Retinal pigment epithelial cell (primary cell): ENCODE measurements around the gene CRLF2.

ENCODE experiments used
- DNase-seq: peaks from one replicate; pipeline ENCODE4 v3.0.0-alpha.2; 2010; ENCODE audit warnings: low read depth
- H3K4me3 ChIP-seq: 2 replicates; pipeline ENCODE4 v1.5.1; 2011; ENCODE audit warnings: mild to moderate bottlenecking, low read length, control low read depth, moderate library complexity
- TF ChIP-seq, protein P1 (sequence below): conservative IDR thresholded peaks from 2 replicates; pipeline ENCODE4 v1.5.1; 2011; ENCODE audit warnings: low read depth, low read length, control low read depth, inconsistent platforms

CRLF2 gene

DNA sequence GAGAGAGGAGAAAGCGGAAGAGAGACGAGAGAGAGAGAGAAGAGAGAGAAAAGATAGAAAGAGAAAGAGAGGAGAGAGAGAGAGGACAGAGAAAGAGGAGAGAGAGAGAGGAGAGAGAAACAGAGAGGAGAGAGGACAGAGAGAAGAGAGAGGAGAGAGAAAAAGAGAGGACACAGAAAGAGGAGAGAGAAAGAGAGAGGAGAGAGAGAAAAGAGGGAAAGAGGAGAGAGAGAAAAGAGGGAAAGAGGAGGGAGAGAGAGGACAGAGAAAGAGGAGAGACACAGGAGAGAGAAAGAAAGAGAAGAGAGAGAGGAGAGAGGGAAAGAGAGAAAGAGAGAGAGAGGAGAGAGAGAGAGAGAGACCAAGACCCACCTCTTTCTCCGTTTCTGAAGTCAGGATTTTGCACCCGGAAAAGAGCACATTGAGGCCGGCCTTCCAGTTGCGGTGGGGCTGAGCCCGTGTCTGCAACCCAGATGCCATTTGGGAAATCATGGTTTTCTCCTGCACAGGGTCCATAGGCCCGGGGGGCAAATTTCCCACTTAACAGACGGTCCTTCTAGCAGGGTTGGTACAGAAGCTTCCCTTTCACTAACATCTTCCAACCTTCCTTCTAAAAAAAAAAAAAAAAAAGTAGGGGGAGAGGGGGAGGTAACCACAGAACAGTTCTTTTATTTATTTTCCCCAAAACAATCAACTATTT is 60.9 kb downstream of the CRLF2 start:
- no peak for DNase-seq
- TF ChIP-seq, protein P1, sequence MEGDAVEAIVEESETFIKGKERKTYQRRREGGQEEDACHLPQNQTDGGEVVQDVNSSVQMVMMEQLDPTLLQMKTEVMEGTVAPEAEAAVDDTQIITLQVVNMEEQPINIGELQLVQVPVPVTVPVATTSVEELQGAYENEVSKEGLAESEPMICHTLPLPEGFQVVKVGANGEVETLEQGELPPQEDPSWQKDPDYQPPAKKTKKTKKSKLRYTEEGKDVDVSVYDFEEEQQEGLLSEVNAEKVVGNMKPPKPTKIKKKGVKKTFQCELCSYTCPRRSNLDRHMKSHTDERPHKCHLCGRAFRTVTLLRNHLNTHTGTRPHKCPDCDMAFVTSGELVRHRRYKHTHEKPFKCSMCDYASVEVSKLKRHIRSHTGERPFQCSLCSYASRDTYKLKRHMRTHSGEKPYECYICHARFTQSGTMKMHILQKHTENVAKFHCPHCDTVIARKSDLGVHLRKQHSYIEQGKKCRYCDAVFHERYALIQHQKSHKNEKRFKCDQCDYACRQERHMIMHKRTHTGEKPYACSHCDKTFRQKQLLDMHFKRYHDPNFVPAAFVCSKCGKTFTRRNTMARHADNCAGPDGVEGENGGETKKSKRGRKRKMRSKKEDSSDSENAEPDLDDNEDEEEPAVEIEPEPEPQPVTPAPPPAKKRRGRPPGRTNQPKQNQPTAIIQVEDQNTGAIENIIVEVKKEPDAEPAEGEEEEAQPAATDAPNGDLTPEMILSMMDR: no peak
- H3K4me3 ChIP-seq: no peak overlapping the region

DNA sequence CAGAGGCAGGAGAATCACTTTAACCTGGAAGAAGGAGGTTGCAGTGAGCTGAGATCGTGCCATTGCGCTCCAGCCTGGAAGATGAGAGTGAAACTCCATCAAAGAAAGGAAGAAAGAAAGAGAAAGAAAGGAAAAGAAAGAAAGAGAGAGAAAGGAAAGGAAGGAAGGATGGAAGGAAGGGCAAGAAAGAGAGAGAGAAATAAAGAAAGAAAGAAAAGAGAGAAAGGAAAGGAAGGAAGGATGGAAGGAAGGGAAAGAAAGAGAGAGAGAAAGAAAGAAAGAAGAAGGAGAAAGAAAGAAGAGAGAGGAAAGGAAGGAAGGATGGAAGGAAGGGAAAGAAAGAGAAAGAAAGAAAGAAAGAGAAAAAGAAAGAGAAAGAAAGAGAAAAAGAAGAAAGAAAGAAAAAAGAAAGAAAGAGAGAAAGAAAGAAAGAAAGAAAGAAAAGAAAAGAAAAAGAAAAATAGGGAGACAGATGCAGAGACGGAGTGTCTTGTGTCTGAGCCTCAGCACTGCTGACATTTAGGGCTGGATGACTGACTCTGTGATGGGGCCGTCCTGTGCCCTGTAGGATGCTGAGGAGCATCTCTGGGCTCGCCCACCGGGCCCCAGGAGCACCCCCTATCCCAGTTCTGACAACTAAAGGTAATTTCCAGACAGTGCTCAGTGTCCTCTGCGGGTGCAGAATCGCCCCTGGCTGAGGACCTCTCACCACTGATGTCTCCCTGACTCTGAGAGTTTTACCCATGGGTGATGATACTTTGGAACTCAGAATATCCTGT is 61.7 kb downstream of the CRLF2 start:
- TF ChIP-seq, protein P1: no peak
- H3K4me3 ChIP-seq: no peak overlapping the region
- DNase-seq: no peak

DNA sequence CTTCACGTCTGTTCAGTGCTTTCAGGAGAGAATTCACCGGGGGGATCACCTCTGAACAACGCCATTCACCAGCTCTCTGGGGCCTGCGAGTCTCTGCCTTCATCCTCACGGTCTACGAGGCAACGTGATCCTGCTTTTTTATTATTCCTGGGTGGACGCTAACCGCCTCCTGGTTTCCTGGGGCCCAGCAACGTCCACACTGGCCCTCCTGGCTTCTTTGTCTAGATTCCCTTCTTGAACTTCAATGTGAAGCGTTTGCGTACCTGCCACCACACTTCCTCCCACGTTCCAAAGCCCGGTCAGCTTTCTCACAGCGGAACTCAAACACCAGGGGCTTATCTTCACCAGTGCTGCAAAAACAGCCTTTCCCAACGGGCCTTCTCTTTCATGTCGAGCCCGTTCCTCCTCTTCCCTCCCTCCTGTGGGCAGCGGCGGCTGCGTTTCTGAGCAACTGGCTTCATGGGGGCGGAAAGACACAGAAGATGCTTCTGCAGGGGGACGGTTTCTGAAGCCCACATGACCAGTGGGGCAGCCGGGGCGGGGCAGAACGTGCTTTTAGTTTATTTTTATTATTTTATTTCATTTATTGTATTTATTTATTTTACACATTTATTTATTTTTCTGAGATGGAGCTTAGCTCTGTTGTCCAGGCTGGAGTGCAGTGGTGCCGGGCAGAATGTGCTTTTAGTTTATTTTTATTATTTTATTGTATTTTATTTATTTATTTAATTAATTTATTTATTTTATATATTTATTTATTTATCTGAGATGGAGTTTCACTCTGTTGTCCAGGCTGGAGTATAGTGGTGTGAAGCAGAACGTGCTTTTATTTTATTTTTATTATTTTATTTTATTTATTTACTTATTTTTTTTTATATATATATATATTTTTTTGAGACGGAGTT is 64.6 kb downstream of the CRLF2 start:
- H3K4me3 ChIP-seq: no peak overlapping the region
- TF ChIP-seq, protein P1: no peak
- DNase-seq: no peak

DNA sequence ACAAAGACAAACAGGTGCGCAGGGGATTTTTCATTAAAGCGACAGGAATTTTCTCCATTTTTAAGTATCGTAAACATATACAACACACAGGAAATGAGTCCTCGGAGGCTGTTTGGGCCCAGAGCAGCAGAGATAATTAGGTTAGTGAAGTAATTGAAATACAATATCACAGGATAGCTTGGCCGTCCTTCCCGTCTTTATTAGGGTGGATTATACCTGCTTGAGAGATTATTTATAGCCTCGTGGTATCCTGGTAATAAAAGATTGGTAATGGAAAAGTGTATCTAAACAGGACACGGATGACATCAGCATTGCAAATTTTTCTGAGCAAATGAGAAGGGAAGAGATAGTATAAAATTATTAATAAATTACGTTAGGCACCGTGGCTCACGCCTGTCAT is 68.2 kb downstream of the CRLF2 start:
- H3K4me3 ChIP-seq: no peak overlapping the region
- TF ChIP-seq, protein P1: no peak
- DNase-seq: no peak
